ENCODE results near the gene RPLP2. TPM values are rescaled to one million over a fixed set of nuclear protein-coding genes. Genes with fewer than 3 reads are reported as not detected.
A peak's percentile ranks its signal among the peaks of the same experiment; 100 is the strongest.

The RPLP2 gene
- total RNA-seq, 1 donor, result 220 TPM

DNA sequence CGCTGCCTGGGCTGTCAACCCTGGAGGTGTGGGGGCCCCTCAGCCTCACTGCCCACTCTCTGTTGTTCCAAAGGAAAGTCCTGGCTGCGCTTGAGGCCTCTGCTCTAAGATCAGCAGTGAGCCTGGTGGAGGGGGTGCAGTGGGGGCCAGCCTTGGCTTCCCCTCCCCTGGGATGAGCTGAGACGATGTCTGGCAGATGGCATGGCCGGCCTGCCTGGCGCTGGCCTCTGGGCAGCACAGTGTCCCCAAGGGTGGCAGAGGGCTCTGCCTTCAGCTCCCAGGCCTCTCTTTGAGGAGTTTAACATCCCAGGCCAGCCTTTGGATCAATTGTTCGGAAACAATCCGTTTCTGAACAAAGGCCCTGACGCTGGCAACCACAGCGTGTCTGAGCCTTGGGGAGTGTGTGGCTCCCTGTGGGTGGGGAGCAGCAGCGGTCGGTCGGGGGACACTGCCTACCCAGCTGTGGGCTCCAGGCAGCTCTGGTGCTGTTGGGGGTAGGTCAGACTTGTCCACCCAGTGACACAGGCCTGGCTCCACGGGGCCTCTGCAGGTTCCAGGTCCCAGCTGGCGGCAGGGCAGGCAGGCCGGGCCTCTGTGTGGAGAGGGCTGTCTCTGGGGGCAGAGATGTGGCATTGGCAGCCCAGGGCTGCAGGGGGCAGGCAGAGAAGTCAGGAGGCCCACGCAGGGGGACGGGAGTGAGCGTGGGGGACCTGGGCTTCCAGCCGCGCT is 45.0 kb downstream of the RPLP2 start:
- no peak overlapping the region for H3K4me3 ChIP-seq (ENCODE audit: low read depth, low read length)
- no peak for DNase-seq (ENCODE audit: low read depth)
- TF ChIP-seq, protein P1, sequence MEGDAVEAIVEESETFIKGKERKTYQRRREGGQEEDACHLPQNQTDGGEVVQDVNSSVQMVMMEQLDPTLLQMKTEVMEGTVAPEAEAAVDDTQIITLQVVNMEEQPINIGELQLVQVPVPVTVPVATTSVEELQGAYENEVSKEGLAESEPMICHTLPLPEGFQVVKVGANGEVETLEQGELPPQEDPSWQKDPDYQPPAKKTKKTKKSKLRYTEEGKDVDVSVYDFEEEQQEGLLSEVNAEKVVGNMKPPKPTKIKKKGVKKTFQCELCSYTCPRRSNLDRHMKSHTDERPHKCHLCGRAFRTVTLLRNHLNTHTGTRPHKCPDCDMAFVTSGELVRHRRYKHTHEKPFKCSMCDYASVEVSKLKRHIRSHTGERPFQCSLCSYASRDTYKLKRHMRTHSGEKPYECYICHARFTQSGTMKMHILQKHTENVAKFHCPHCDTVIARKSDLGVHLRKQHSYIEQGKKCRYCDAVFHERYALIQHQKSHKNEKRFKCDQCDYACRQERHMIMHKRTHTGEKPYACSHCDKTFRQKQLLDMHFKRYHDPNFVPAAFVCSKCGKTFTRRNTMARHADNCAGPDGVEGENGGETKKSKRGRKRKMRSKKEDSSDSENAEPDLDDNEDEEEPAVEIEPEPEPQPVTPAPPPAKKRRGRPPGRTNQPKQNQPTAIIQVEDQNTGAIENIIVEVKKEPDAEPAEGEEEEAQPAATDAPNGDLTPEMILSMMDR (IDR thresholded peaks at IDR 0.05; ENCODE audit: insufficient read depth, low read depth, low read length), result no peak

DNA sequence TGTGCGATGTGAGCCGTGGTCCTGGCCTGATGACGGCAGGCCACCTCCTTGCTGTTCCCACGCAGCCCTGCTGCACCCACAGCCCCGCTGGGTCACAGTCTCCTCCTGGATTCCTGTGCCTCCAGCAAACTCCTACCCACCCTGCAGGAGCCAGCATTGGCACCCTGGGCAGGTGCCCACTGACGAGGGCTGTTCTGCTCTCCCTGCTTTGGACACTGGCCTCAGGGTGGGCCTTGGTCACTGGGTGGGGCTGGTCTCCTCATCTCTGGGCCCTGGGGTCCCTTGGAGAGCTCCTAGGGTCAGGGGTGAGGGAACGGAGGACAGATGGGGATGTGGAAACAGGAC is 45.5 kb downstream of the RPLP2 start:
- TF ChIP-seq, protein P1 (IDR thresholded peaks at IDR 0.05; ENCODE audit: insufficient read depth, low read depth, low read length), result no peak
- H3K4me3 ChIP-seq (ENCODE audit: low read depth, low read length), result no peak overlapping the region
- DNase-seq (ENCODE audit: low read depth), result no peak

DNA sequence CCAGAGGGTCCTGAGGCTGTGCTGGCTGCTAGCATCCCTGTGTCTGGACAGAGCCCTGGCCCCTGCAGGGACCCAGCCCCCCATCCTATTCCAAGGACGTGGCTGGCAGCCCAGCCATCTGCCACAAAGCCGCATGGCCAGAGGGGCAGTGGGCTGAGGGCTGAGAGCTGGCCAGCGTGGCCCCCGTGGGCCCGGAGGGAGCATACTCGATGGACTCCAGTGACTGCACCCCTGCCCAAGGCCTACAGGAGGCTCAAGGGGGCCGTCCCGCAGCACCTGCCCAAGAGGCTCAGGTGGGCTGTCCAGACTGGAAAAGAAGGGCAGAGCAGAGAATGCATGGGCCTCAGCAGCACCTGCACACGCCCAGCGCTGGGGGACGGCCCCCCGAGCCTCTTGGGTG is 46.0 kb downstream of the RPLP2 start:
- no peak overlapping the region for H3K4me3 ChIP-seq (ENCODE audit: low read depth, low read length)
- TF ChIP-seq, protein P1 (IDR thresholded peaks at IDR 0.05; ENCODE audit: insufficient read depth, low read depth, low read length), result no peak
- DNase-seq (ENCODE audit: low read depth), result no peak

DNA sequence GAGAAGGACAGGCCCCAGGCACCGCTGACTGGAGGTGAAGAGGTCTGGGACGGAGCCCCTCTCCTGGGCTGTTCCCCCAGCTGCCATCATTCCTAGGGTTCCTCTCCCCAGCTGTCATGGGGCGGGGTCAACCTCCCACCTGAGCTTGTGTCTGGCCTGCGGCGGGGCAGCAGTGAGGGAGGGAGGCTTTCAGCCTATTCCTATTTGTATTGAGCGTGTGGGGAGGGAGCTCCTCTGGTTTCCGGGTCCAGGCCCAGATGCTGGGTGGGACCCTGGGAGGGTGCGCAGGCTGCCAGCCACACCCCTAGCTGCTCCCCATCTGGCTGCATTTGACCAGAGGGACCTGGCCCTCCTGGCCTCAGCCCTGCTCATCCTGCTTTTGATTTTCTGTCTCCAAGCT is 46.6 kb downstream of the RPLP2 start:
- TF ChIP-seq, protein P1 (IDR thresholded peaks at IDR 0.05; ENCODE audit: insufficient read depth, low read depth, low read length), result no peak
- no peak overlapping the region for H3K4me3 ChIP-seq (ENCODE audit: low read depth, low read length)
- DNase-seq (ENCODE audit: low read depth), result no peak

DNA sequence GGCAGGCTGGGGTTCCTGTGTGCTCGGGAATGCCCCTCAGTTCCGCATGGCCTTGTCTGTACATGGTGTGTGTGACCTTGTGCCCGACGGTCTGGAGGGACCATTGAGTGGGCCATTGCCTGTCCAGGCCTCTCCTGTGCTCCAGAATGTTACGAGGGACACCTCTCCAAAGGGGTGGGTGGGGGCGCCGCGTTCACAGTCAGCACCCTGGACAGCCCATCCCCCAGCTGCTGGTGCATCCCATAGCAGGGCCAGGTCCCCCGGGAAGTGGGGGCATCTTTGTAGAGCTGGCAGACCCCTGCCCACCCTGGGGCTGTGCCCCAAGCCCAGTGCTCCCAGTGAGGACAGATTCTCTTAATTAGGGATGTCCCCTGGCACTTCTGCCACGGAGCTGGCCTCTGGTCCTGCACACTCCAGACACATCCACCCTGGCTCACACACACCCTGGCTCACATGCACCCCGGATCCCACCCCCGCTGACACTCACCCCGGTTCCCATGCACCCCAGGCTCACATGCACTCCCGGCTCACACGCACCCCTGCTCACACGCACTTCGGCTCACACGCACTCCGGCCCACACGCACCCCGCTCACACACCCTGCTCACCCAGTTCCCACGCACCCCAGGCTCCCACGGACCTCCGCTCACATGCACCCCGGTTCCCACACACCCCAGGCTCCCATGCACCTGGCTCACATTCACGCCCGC is 48.4 kb downstream of the RPLP2 start:
- no peak overlapping the region for H3K4me3 ChIP-seq (ENCODE audit: low read depth, low read length)
- TF ChIP-seq, protein P1 (IDR thresholded peaks at IDR 0.05; ENCODE audit: insufficient read depth, low read depth, low read length), result no peak
- no peak for DNase-seq (ENCODE audit: low read depth)

DNA sequence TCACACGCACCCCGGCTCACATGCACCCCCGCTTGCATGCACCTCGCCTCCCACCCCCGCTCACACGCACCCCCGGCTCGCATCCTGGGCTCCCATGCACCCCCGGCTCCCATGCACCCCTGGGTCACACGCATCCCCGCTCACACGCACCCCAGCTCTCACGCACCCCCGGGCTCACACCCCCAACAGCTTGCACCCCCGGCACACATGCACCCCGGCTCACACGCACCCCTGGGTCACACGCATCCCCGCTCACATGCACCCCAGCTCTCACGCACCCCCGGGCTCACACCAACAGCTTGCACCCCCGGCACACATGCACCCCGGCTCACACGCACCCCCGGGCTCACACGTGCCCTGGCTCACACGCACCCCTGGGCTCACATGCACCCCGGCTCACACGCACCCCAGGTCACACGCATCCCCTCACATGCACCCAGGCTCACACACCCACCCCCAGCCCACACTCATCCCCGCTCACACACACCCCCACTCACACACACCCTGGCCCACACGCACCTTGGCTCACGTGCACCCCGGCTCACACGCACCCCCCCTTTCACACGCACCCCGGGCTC is 49.1 kb downstream of the RPLP2 start:
- DNase-seq (ENCODE audit: low read depth), result no peak

More for the DNA sequence above, 49.1 kb downstream of the RPLP2 start:
- TF ChIP-seq, protein P1 (IDR thresholded peaks at IDR 0.05; ENCODE audit: insufficient read depth, low read depth, low read length), result no peak
- H3K4me3 ChIP-seq (ENCODE audit: low read depth, low read length), result peak overlapping the region; percentile 60

Measured in fibroblast of villous mesenchyme (primary cell).